Measurements from ENCODE around the gene SLC13A2. TPM values are rescaled to one million over a fixed set of nuclear protein-coding genes. Genes with fewer than 3 reads are reported as not detected.
"Not testable (repeated sequence)": the region's sequence is repeated elsewhere in the genome, so short reads cannot be mapped to it uniquely, and the experiment has no call there.

The SLC13A2 gene
- polyA plus RNA-seq, 1 experiment = not detected

DNA sequence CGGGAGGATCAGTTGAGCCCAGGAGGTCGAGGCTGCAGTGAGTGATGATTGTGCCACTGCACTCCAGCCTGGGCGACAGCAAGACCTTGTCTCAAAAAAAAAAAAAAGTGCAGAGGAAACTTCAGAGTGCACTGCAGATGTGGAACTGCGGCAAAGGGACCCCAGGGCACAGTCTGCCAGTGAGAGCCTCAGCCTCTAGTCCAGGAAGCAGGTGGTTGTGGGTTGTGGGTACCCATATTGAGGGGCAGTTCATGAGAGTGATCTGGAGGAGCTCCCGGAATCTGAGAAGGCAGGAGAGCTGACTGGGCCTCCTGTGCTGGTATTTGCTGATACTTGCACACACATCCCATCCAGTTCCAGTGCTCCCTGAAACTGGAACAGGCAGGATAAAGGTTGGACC is 45.8 kb downstream of the SLC13A2 start:
- no peak for DNase-seq (ENCODE audit: low read depth, low spot score)
- no peak for TF ChIP-seq CTCF (IDR thresholded peaks at IDR 0.05; ENCODE audit: low read depth, low read length)
- ChIA-PET POLR2A (no interaction called here), CTCF (interaction anchor here (0.6 kb wide), 1 partner anchor 22 kb away, joined by 4 read pairs; no protein-coding TSS in a partner anchor)
- H3K4me3 ChIP-seq (ENCODE audit: low read depth, low read length) = no peak overlapping the region
- H3K9me3 ChIP-seq (ENCODE audit: control insufficient read depth, insufficient read depth, low read length) = no peaks in the 10 kb centered on the region
- peaks cover 28% of the 10 kb centered on the region for H3K27me3 ChIP-seq (ENCODE audit: control insufficient read depth, insufficient read depth, low read length)
- no peak overlapping the region for H3K27ac ChIP-seq (ENCODE audit: low read depth, low read length)

DNA sequence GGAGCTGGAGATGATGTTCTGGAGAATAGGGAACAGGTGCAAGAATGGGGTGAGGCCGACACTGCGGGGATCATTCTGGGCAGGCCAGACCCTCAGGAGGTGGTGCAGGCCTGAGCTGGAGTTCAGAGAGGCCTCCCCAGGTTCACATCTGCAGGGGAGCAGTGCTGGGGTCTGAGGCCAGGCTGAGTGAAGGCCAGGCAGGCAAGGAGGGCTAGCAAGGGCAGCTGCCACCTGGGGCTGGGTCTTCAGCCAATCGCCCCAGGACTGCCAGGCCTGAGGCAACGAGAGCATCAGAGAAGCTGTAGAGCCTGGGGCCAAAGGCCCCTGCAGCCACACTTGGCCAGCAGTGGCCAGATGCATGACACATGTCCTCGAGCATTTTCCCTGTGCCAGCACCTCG is 47.2 kb downstream of the SLC13A2 start:
- no peak overlapping the region for H3K27ac ChIP-seq (ENCODE audit: low read depth, low read length)
- ChIA-PET POLR2A (no interaction called here), CTCF (interaction anchor here (0.9 kb wide), 1 partner anchor 103 kb away, joined by 3 read pairs; no protein-coding TSS in a partner anchor)
- no peaks in the 10 kb centered on the region; the same call in 1 of the 2 replicates for H3K9me3 ChIP-seq (ENCODE audit: control insufficient read depth, insufficient read depth, low read length)
- no peak for TF ChIP-seq CTCF (IDR thresholded peaks at IDR 0.05; ENCODE audit: low read depth, low read length)
- DNase-seq (ENCODE audit: low read depth, low spot score) = no peak
- peaks cover 23% of the 10 kb centered on the region for H3K27me3 ChIP-seq (ENCODE audit: control insufficient read depth, insufficient read depth, low read length)
- H3K4me3 ChIP-seq (ENCODE audit: low read depth, low read length) = no peak overlapping the region

DNA sequence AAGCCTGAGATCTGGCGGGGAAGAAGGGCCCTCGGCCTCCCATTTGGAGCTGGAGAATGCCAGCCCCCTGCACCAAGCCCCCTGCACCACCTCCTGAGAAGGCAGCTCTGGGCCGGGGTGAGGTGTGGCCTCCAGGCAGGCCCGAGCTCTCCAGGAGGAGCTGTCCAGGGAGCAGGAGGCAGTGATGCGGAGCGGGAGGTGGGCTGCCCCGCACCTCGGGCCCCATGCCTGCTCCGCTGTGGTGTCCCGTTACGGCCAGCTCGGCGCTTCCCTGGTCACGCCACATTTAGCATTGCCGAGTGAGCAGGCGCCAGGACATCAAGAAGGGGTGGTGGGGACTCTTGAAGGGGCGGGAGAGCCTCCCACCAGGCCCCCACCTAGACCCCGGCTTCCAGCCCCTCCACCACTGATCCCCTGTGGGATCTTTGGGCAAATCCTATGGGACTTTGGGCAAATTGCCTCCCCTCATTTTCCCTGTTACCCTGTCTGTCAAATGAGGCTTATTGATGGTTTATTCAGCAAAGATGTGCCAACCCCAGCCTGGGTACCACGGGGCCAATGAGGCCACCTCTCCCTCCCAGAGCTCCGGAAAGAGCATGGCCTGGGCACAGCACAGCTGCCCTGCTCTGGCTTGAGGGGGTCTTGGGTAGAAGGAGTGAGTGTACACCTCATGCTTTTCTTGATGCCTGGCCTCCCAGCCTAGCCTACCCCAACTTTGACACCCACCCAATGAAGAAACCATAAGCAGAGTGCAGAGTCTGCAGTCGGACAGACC is 48.1 kb downstream of the SLC13A2 start:
- TF ChIP-seq CTCF (IDR thresholded peaks at IDR 0.05; ENCODE audit: low read depth, low read length) = no peak

GRCh38 chr17:28522281-28522680 is 48.8 kb downstream of the SLC13A2 start:
- DNase-seq (ENCODE audit: low read depth, low spot score); H3K9me3 ChIP-seq (ENCODE audit: control insufficient read depth, insufficient read depth, low read length); POLR2A ChIA-PET; H3K4me3 ChIP-seq (ENCODE audit: low read depth, low read length); CTCF ChIA-PET; H3K27ac ChIP-seq (ENCODE audit: low read depth, low read length): not testable (repeated sequence)
- H3K27me3 ChIP-seq (ENCODE audit: control insufficient read depth, insufficient read depth, low read length) = peaks cover 23% of the 10 kb centered on the region

More for the DNA sequence above, 48.1 kb downstream of the SLC13A2 start:
- ChIA-PET POLR2A (no interaction called here), CTCF (interaction anchor here (0.9 kb wide), 1 partner anchor 104 kb away, joined by 3 read pairs; no protein-coding TSS in a partner anchor)
- no peak for DNase-seq (ENCODE audit: low read depth, low spot score)
- Histone ChIP-seq H3K9me3 (ENCODE audit: control insufficient read depth, insufficient read depth, low read length) (no peaks in the 10 kb centered on the region; the same call in 1 of the 2 replicates), H3K27ac (ENCODE audit: low read depth, low read length) (no peak overlapping the region), H3K27me3 (ENCODE audit: control insufficient read depth, insufficient read depth, low read length) (peaks cover 23% of the 10 kb centered on the region), H3K4me3 (ENCODE audit: low read depth, low read length) (no peak overlapping the region)

DNA sequence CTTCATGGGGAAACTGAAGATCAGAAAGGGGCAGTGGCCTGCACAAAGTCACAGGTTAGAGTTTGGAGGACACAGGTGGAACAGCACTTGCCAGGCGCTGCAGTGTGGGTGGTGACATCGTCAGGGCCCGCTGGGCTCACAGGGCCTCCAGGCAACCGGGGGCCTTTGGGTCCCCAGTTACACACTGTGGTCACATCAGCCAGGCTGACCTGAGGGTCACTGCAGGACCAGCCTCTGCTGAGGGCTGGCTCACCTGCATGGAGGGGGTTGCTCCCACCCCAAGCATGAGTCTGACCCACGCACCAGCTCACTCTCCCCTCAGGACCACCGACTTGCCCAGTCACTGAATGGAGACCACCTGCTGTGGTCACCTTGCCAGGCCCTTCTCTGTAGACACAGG is 49.7 kb downstream of the SLC13A2 start:
- Histone ChIP-seq H3K4me3 (ENCODE audit: low read depth, low read length) (no peak overlapping the region), H3K27me3 (ENCODE audit: control insufficient read depth, insufficient read depth, low read length) (peaks cover 22% of the 10 kb centered on the region), H3K9me3 (ENCODE audit: control insufficient read depth, insufficient read depth, low read length) (no peaks in the 10 kb centered on the region; the same call in 1 of the 2 replicates), H3K27ac (ENCODE audit: low read depth, low read length) (no peak overlapping the region)
- ChIA-PET POLR2A (no interaction called here), CTCF (no interaction called here)
- no peak for TF ChIP-seq CTCF (IDR thresholded peaks at IDR 0.05; ENCODE audit: low read depth, low read length)
- DNase-seq (ENCODE audit: low read depth, low spot score) = no peak
